BLaER1 treated with 17β-estradiol and CSF1 and Interleukin-3, amounts not matched to agents 10 nM and 100 nM (cell line): Measurements from ENCODE around the gene TTPAL.

Experiments used
- H3K27ac ChIP-seq, 11 experiments: shearing (Covaris generic); formaldehyde crosslinking; 2 replicates each; pipeline ENCODE4 v1.8.1; 2022
- H3K27me3 ChIP-seq, 11 experiments: shearing (Covaris generic); formaldehyde crosslinking; 2 replicates each; pipeline ENCODE4 v1.8.1; 2022
- H3K36me3 ChIP-seq, 11 experiments: shearing (Covaris generic); formaldehyde crosslinking; 2 replicates each; pipeline ENCODE4 v1.8.1; 2022
- H3K4me1 ChIP-seq, 10 experiments: shearing (Covaris generic); formaldehyde crosslinking; 2 replicates each; pipeline ENCODE4 v1.8.1; 2022
- H3K4me2 ChIP-seq, 11 experiments: shearing (Covaris generic); formaldehyde crosslinking; 2 replicates each; pipeline ENCODE4 v1.8.1; 2022
- H3K4me3 ChIP-seq, 10 experiments: shearing (Covaris generic); formaldehyde crosslinking; 2 replicates each; pipeline ENCODE4 v1.8.1; 2022
- H3K9ac ChIP-seq, 11 experiments: shearing (Covaris generic); formaldehyde crosslinking; 2 replicates each; pipeline ENCODE4 v1.8.1; 2022
- H3K9me3 ChIP-seq, 11 experiments: shearing (Covaris generic); formaldehyde crosslinking; replicated peaks in 1 of 11; 2 replicates each; pipeline ENCODE4 v1.8.1; 2022
- H4K20me1 ChIP-seq, 11 experiments: shearing (Covaris generic); formaldehyde crosslinking; 2 replicates each; pipeline ENCODE4 v1.8.1; 2022
- Cebpa-rat ChIP-seq, 11 experiments: shearing (Covaris generic); IDR thresholded peaks; 2 replicates each; pipeline ENCODE4 v1.8.1; 2022

TTPAL gene

GRCh38 chr20:44543358-44543757, 67.7 kb downstream of the TTPAL start:
- H3K36me3 ChIP-seq = no peaks in the 10 kb centered on the region
- TF ChIP-seq Cebpa-rat (IDR thresholded peaks at IDR 0.05) = no peak
- H3K9me3 ChIP-seq = no peaks in the 10 kb centered on the region
- H3K9ac ChIP-seq = no peak overlapping the region
- H3K4me2 ChIP-seq = 0 out of 22 replicates have a peak overlapping the region, but pooled peaks of 1 of the 11 experiments have one; percentile 6
- H4K20me1 ChIP-seq = no peaks in the 10 kb centered on the region
- H3K27ac ChIP-seq = no peak overlapping the region
- peaks cover 0 to 14% (median 0%) of the 10 kb centered on the region in 11 experiments; a peak in 3 of 22 replicates for H3K27me3 ChIP-seq
- peaks cover 0 to 24% (median 6%) of the 10 kb centered on the region in 10 experiments; a peak in 12 of 20 replicates for H3K4me1 ChIP-seq
- H3K4me3 ChIP-seq = no peak overlapping the region
